GM21515 (cell line): ENCODE results near the gene TNNT2.

Experiments
- ATAC-seq: cut with Tn5 transposase; IDR thresholded peaks from one replicate; pipeline ENCODE4 v1.9.1; 2021; ENCODE audit not compliant: unreplicated experiment

Gene TNNT2

DNA sequence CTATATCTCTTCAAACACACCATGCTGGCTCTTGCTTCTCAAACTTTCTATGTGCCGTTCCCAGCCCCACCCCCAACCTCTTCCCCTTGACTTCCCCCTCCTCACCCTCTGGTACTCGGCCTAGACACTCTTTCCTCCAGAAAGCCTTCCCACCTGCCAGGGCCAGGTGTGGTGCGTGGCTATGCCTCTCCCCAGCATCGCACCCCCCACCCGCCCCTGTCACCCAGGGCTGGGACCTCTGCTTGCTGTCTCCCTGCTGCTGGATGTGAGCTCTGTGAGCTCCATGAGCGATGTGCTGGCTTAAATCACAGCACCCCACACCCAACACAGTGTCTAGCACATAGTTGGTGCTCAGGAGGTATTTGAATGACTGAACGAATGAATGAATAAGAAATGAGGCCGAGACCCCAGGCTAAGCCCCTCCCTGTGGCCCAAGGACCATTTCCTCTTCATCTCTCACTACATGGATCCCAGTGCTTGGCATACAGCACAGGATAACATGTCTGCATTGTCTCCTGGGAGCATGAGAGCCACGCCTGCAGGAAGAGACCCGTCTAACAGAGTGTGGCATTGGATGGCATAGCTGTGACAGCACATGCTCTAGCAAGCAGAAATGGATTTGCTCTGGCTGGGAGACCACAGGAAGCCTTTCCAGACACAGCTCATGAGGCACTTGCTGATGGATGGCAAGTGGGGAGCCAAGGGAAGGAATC lies 19.7 kb downstream of the TNNT2 start:
- no peak for ATAC-seq

DNA sequence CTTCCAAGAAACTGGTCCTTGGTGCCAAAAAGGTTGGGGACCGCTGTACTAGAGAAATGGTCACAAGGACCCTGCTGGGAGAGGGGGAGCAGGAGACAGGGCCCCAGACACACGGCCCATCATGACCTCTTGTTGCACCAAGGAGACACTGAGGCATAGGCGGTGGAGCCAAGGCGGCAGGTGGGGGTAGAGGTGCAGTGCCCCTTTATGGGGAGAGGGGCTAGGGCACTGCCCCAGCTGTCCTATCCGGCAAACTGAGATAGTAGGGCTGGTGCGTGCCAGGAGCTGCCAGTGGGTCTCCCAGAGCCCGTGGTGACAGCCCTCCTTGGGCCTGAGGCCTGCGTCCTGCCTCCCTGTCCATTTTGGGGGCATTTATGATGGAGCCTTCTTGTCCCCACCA lies 20.3 kb downstream of the TNNT2 start:
- ATAC-seq, result no peak

DNA sequence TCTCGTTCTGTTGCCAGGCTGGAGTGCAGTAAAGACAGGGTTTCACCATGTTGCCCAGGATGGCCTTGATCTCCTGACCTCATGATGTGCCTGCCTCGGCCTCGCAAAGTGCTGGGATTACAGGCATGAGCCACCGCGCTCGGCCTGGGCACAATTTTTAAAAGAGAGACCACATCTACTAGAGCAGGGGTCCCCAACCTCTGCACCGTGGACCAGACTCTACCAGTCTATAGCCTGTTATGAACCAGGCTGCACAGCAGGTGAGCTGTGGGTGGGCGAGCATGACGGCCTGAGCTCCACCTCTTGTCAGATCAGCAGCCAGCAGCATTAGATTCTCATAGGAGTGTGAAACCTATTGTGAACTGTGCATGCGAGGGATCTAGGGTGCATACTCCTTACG lies 20.8 kb downstream of the TNNT2 start:
- ATAC-seq, result no peak

DNA sequence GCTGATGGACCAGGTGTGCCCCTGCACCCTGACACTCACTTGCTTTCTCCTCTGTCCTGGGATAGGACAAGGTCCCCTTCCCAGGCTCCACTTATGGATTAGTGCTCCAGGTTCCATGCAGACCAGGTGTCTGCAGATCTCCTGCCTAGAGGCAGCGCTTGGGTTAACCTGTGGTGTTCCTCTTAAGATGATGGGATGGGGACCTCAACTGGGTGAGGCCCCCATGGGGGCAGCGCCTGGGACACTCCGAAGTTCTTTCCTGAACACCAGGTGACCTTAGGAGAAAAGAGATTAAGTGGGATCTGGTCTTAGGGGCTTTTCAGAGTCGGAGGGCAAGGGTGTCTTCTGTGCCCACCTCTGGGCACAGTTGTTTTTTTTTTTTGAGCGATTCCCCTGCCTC lies 21.2 kb downstream of the TNNT2 start:
- ATAC-seq, result no peak

DNA sequence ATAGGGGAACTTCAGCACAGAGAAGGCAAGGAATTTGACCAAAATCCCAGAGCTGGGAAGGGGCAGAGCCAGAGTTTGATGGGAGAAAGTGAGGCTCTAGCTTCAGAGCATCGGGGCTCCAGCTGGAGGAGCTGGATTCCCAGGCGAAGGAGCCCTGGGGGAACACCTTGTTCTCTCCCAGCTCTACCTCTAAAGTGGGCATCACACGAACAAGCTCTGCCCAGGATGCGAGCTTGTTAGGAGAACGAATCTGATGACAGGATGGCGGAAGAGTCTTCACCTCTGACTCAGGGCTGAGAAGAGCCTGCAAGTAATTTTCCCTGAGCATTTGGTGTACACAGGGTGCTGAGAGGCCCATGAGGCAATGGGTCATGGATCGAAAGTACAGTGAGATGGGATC lies 22.0 kb downstream of the TNNT2 start:
- no peak for ATAC-seq

DNA sequence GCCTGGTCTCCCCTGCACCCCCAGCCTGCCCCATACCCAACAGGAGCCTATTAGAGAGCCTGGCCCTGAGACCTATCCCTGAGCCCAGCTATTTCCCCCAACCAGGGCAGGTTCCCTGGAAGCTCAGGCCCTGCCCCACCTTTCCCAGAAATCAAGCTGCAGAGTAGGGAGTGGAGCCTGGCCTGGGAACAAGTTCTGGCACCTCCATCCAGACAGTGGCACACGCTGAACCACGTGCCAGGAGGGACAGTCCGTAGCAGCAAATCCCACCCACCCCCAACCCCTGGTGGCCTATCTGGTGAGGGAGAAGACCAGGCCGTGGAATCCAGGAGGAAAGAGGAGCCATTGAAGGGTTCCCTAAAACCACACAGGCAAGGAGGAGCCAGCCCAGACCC lies 22.6 kb downstream of the TNNT2 start:
- no peak for ATAC-seq

DNA sequence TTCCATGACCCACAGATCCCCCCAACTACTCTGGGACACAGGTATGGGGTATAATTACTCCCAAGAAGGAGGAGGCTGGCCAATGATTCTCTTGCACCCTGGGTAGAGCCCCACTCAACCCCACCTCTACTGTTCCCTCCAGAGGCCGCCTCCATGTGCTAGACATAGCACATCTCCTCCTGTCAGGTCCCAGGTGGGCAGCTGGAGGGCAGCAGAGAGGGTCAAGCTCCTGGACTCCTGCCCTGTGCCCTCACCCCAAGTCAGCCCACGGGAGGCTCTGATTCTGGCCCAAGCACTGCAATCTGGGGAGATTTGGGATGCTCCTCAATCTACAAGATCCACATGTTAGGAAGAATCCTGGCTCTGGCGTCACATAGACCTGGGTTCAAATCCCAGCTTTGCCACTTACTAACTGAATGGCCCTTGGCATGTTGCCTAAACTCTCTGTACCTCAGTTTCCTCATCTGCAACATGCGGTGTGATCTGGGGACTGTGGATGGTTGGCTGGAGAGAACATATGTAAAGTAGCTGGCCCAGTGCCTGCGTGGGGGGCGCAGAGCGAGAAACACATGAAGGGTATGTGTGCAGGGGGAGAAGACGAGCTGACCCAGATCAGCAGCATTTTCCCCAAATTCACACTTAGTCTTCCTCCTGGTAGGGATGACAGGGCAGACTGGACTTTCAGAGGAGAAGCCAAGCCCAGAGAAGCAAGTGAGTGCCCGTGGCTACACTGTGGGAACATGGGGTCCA lies 23.2 kb downstream of the TNNT2 start:
- no peak for ATAC-seq

DNA sequence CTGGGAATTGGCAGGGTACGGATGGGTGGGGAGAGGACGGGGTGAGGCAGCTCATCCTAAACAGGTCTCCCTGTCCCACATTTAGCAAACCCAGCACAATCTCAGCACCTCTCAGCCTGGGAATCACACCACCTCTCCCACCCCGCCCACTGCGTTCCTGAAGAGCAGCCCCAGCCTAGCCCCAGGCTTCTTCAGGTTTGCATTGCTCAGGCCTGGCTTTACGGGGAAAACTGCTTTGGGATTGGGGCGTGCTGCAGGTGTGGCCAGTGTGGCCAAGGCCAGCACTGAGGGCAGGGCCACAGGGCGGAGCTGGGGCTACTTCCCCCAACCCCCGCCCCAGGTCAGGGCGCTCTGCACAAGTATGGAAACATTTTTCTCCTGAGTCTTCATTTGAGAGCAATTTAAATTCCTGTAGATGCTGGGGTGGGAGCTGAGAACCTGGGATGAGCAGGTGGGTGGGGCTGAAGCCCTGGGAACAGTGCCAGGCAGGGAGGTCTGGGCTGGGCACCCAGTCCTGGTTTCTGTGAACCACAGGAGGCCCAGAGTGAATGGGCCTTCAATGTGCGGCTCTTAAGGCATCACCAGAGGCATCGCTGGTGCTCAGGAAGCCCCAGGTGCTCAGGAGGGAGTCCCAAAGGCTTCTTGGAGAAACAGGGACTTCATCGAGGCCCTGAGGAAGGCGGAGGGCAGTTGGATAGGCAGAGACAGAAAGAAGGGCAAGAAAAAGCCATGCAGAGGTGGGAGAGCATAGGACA lies 24.1 kb downstream of the TNNT2 start:
- no peak for ATAC-seq

DNA sequence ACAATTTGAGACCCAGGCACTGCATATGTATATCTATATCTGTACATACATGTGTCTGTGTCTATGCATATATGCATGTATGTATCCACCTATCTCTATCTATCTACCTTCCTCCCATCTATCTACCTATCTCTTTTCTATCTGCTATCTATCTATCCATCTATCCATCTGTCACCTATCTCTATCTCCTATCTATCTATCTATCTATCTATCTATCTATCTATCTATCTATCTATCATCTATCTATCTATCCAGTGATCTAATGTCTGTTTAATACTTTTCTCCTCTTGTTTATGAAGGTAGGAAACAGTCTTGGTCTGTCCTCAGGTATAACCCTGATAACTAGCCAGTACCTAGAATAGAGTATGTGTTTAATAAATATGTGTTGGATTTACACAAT lies 25.9 kb downstream of the TNNT2 start:
- ATAC-seq, result no peak

DNA sequence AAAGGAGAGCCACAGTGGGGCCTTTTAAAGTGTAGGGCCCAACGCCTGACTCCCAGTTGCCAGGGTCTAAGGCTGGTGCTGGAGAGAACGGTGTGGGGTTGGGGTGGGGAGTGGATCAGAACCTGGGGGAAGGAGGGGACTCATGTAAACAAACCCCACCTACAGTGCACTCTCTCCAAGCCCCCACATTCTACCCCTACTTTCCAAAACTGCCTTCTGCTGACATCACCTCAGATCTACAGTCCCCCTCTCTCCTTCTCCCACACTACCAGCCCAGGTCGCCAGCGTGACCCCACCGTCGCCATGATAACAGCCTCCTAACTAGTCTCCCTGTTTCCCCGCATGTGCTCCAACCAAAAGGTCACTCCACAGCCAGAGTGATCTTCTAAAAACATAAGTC lies 26.6 kb downstream of the TNNT2 start:
- ATAC-seq, result no peak

DNA sequence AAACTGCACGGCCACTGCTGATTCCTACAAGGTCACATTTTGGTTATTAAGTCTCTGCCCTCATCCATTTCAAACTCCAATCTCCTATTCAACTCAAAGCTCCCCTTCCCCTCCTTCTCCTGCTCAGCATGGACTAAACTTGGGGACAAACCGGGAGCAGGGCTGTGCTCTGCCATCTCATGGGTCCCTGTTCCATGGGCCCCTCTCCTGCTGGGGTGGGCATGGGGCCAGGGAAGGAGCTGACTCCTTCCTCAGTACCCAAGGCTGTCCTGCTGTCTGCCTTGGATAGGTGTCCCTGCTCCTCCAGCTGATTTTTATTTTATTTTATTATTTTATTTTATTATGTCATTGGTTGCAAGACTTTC lies 27.1 kb downstream of the TNNT2 start:
- no peak for ATAC-seq

DNA sequence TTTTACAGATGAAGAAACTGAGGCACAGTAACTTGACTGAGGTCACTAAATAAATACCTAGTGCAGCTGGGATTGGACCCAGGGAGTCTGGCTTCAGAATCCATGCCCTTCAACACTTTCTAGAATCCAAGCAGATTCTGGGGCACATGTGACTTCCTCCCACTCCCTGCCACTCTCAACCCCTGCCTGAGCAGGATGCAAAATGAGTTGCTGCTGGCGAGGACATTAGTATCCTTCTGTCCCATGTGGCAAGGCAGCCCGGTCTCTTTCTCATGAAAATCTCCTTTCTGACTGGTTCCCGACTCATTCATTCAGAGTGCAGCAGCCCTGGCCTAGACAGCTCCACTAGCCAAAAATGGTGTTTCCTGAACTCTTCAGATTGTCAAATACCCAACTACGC lies 28.4 kb downstream of the TNNT2 start:
- ATAC-seq, result no peak

DNA sequence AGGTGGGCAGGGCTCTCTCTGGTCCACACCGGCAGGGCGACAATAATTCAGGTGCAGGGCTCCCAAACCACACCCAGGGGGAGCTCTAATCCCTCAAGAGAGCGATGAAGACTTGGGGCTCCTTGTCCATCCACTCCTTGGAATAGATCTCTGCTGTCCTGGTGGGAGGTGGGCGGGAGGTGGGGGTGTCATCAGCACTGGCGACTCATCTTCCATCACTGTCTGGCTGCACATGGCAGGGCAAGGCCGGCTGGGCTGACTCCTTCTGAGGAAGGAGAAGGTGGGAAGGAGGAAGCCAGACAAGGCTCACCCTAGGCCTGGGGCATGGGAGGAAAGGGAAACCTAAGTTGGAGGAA lies 29.3 kb downstream of the TNNT2 start:
- no peak for ATAC-seq

DNA sequence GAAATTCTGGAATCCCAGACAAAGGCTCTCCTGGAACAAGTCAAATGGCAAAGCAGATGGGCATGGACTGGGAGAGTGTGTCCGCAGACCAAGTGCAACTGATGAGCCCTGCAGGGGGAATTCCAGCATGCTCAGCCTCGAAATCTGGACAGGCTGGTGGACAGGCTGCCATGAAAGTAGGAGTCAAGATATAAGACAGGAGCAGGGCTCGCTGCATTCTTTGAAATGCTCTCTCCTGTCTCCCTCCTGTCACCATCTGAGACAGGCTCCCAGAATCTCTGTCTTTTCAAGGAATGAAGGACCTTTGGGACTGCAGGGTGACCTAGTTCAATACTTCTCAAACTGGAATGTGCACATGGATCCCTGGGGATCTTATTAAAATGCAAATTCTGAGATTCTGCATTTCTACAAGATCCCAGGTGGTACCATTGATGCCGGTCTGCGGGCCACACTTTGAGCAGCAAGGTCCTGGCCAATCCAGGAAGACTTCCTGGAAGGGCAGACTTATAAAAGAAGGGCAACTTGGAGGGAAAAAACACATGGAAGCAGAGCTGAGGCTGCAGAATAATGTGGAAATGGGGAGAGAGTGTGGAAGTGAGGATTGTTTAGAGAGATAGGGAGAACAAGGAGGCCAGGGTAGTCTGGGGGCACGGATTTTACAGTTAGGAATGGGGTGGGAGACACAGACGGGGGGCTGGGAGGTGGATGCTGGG lies 29.8 kb downstream of the TNNT2 start:
- ATAC-seq, result no peak

DNA sequence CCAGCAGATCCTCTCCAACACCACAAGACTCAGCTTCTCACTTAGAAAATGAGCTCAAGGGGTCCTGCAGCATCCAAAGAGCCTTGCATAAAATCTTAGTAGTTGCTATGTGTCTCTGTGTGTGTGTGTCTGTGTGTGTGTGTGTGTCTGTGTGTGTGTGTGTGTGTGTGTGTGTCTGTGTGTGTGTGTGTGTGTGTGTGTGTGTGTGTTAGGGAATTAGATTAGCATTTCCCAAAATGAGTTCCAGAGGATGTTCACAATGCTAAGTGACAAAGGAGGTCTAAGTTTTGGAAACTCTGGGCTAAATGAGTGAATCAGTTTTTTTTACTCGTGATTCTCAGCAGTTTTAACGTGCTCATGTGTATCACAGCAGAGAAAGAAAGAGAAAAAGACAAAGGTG lies 30.5 kb downstream of the TNNT2 start:
- no peak for ATAC-seq

DNA sequence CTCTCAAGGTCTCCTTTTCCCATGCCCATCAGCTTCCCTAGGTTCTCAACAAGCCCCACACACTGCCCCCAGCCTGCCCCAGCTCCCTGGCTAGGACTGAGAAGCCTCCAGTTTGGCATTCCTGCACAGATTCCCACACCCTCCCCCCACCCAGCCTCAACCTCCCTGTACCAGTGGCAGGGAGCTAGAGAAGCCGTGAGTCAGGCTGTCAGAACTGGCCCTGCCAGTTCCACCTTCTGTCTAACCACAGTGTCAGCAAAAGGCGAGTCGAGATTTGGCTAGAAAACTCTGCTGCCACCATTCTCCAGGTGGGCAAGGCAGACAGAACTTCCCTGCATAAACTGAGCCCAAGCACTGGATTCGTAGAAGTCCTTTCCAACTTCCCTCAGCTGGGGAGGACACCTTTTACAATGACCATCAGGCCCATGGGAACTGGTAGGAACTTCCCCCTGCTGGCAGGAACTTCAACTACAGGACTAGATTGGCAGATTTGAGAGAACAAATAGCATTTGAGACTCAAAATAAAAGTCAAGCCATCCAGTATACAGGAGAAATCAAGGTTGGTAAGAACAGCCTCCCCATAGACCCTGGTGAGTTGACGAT lies 31.0 kb downstream of the TNNT2 start:
- no peak for ATAC-seq

DNA sequence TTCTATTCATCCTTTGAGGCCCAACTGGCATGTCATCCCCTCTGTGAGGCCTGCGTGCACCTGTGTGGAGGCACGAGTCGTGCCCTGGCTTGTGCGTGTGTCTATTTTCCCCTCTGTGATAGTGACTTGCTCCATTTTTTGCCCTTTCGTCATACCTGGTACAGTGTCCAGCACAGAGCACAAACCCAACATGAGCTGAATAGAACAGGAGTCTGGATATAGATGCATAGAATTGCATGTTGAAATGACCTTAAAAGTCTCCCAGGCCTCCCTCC lies 32.5 kb downstream of the TNNT2 start:
- ATAC-seq, result no peak

DNA sequence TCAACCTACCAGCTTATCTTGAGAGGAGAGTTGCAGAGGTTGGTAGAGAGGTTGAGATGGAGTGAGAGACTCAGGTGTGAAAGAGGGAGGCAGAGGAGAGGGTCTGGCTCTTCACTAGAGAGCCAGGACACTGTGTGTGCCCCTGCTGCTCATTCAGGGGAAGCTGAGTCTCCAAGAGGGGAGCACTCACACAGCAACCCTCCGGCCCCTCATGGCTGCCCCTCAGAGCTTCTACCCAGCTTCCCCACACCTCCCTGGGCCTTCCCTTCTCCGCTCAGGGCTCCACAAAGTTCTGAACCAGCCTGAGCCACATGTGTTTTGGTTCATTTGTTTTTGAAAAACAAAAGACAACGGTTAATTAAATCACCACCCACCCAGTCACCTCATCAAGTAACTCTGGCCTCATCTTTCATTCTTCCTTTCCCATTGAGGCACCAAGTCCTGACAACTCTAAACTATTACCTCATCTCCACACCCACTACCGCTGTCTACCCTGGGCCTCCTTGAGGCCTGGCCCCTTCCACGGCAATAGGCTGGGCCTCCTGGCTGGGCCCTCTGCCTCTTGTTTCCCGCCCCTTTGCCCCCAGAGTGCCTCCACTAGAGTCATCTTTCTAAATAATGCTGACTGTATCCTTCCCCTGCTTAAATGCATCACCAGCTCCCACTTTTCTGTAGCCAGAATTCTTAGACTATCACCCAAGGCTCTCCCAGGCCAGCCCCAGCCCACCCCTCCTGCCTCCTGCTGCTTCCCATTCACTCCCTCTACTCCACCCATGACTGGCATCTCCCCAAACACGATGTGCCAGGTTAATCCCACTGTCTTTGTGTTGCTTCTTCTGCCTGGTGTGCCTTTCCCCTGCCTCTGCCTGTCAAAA lies 33.0 kb downstream of the TNNT2 start:
- no peak for ATAC-seq

DNA sequence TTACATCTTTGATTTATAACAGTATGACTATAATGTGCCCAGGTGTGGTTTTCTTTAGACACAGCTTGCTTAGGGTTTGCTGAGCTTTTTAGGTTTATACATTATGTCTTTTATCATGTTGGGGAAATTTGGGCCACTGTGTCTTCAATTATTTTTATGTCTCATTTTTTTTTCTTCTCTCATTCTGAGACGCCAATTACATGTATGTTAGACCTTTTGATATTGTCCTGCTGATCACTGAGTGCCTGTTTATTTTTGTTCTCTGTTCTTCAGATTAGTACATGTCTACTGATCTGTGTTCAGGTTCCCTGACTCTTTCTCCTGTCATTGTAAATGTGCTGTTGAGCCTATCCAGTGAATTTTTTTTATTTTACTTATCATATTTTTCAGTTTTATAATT lies 36.1 kb downstream of the TNNT2 start:
- ATAC-seq, result no peak

DNA sequence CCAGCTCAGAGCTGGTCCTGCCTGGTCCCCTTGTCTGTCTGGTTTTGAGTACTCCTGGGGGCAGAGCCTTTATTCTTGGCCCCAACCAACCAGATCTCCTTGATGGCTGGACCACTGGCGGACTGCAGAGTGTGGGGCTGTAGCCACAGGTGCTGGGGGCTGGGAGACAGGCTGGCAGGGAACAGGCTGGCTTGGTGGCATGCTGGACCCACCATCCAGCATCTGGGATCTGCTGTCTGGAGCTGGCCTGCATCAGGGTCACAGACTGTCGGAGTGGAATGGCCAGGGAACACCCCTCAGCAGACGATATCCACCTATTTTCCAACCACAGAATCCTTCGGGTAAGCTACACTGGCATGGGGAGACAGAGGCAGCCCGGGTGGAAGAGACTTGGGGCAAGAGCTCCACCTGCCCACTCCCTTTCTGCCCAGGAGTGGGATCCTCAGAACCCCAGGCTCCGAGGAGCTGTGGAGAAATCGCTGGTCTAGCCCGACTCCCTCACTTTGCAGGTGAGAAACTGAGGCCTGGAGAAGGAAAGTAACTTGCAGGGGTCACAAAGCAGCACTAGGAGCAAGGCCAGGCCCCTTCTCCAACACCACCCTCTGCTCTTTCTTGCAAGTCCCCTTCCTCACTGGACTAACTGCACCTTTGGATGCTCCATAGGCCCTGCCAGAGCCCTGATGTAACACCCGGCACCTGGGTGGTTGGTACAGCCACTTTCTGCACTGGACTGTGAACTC lies 40.6 kb downstream of the TNNT2 start:
- ATAC-seq, result no peak
